Measurements from ENCODE around the gene HHAT. TPM values are rescaled to one million over a fixed set of nuclear protein-coding genes. Genes with fewer than 3 reads are reported as not detected.

Gene HHAT
- total RNA-seq, 1 donor from 2014 or later, result 13.7 TPM

GRCh38 chr1:210440081-210440480 is 111.4 kb downstream of the HHAT start:
- H3K4me3 ChIP-seq (ENCODE audit: low read depth, low read length), result no peak overlapping the region
- no peak for TF ChIP-seq CTCF (conservative IDR thresholded peaks at IDR 0.05; ENCODE audit: low read depth, low read length)
- no peak for DNase-seq (ENCODE audit: low read depth)

- H3K4me3 ChIP-seq (ENCODE audit: low read depth, low read length), result no peak overlapping the region
- no peak for DNase-seq (ENCODE audit: low read depth)
- TF ChIP-seq CTCF (conservative IDR thresholded peaks at IDR 0.05; ENCODE audit: low read depth, low read length), result no peak
These were observed 112.3 kb downstream of the HHAT start for GRCh38 chr1:210441028-210441427.

- H3K4me3 ChIP-seq (ENCODE audit: low read depth, low read length), result no peak overlapping the region
- TF ChIP-seq CTCF (conservative IDR thresholded peaks at IDR 0.05; ENCODE audit: low read depth, low read length), result no peak
- no peak for DNase-seq (ENCODE audit: low read depth)
These were observed 116.8 kb downstream of the HHAT start for GRCh38 chr1:210445485-210445884.

GRCh38 chr1:210445931-210446330 is 117.2 kb downstream of the HHAT start:
- DNase-seq (ENCODE audit: low read depth), result no peak
- no peak overlapping the region for H3K4me3 ChIP-seq (ENCODE audit: low read depth, low read length)
- no peak for TF ChIP-seq CTCF (conservative IDR thresholded peaks at IDR 0.05; ENCODE audit: low read depth, low read length)

- H3K4me3 ChIP-seq (ENCODE audit: low read depth, low read length), result no peak overlapping the region
- TF ChIP-seq CTCF (conservative IDR thresholded peaks at IDR 0.05; ENCODE audit: low read depth, low read length), result no peak
- no peak for DNase-seq (ENCODE audit: low read depth)
These were observed 117.8 kb downstream of the HHAT start for GRCh38 chr1:210446479-210446878.

GRCh38 chr1:210447456-210448057 is 118.9 kb downstream of the HHAT start:
- no peak overlapping the region for H3K4me3 ChIP-seq (ENCODE audit: low read depth, low read length)
- no peak for TF ChIP-seq CTCF (conservative IDR thresholded peaks at IDR 0.05; ENCODE audit: low read depth, low read length)
- no peak for DNase-seq (ENCODE audit: low read depth)

GRCh38 chr1:210448297-210448892 is 119.7 kb downstream of the HHAT start:
- TF ChIP-seq CTCF (conservative IDR thresholded peaks at IDR 0.05; ENCODE audit: low read depth, low read length), result peak; percentile 81
- DNase-seq (ENCODE audit: low read depth), result no peak
- no peak overlapping the region for H3K4me3 ChIP-seq (ENCODE audit: low read depth, low read length)

All from epithelial cell of proximal tubule (primary cell).